Measurements from ENCODE around the gene MDM4. TPM values are rescaled to one million over a fixed set of nuclear protein-coding genes. Genes with fewer than 3 reads are reported as not detected.

MDM4 gene
- total RNA-seq, 1 donor from 2014 or later, result 39.1 TPM

DNA sequence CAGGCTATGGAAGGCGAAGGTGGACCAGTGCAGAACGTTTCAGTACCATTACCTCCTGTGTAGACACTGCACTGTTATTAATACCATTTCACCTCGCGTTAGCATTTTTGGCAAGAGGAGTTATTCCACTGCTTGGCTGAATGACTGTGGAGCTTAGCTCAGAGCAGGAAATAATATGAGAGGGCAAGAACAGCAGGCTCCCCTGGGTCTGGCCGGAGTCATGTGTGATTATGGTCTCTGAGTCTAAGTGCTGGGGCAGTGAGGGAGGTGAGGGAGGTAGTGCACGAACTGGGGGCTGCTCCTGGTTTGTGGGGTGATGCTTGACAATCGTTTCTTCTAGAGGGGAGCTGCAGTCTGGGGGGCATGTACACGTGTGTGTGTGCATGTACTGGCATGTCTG, 82.9 kb downstream of the MDM4 start:
- Mint-ChIP-seq H3K27me3 (ENCODE audit: low read depth) (peaks cover 26% of the 10 kb centered on the region), H3K27ac (ENCODE audit: unreplicated experiment) (no peak overlapping the region), H3K4me1 (ENCODE audit: low read depth) (no peaks in the 10 kb centered on the region), H3K9me3 (ENCODE audit: low read depth) (no peaks in the 10 kb centered on the region), H3K4me3 (ENCODE audit: unreplicated experiment) (no peak overlapping the region), H3K36me3 (ENCODE audit: low read depth) (peaks cover 3% of the 10 kb centered on the region)
- DNase-seq (ENCODE audit: low spot score), result no peak
- TF ChIP-seq, protein P1, sequence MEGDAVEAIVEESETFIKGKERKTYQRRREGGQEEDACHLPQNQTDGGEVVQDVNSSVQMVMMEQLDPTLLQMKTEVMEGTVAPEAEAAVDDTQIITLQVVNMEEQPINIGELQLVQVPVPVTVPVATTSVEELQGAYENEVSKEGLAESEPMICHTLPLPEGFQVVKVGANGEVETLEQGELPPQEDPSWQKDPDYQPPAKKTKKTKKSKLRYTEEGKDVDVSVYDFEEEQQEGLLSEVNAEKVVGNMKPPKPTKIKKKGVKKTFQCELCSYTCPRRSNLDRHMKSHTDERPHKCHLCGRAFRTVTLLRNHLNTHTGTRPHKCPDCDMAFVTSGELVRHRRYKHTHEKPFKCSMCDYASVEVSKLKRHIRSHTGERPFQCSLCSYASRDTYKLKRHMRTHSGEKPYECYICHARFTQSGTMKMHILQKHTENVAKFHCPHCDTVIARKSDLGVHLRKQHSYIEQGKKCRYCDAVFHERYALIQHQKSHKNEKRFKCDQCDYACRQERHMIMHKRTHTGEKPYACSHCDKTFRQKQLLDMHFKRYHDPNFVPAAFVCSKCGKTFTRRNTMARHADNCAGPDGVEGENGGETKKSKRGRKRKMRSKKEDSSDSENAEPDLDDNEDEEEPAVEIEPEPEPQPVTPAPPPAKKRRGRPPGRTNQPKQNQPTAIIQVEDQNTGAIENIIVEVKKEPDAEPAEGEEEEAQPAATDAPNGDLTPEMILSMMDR (IDR thresholded peaks at IDR 0.05), result no peak

DNA sequence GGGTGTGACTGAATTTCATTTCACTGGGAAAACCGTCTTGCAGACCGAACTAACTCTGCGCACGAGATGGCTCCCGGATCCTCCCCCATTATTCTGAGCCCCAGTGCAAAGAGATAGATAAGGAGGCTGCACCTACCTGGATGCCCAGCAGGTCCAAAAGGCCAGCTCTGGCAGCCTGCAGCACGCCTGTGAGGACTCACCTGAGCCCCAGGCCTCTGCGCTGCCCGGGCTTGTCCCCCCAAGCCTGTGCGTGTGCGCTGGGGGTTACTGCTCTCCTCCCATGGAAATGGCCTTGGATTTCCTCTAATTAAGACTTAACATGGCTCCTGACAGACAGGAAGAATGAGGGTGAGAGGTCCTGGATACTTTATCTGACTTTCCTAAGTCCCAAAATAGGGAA, 83.4 kb downstream of the MDM4 start:
- TF ChIP-seq, protein P1 (IDR thresholded peaks at IDR 0.05), result no peak
- no peak for DNase-seq (ENCODE audit: low spot score)
- H3K27ac Mint-ChIP-seq (ENCODE audit: unreplicated experiment), result no peak overlapping the region
- peaks cover 3% of the 10 kb centered on the region for H3K36me3 Mint-ChIP-seq (ENCODE audit: low read depth)
- peaks cover 29% of the 10 kb centered on the region for H3K27me3 Mint-ChIP-seq (ENCODE audit: low read depth)
- H3K4me3 Mint-ChIP-seq (ENCODE audit: unreplicated experiment), result no peak overlapping the region
- no peaks in the 10 kb centered on the region for H3K9me3 Mint-ChIP-seq (ENCODE audit: low read depth)
- H3K4me1 Mint-ChIP-seq (ENCODE audit: low read depth), result no peaks in the 10 kb centered on the region

DNA sequence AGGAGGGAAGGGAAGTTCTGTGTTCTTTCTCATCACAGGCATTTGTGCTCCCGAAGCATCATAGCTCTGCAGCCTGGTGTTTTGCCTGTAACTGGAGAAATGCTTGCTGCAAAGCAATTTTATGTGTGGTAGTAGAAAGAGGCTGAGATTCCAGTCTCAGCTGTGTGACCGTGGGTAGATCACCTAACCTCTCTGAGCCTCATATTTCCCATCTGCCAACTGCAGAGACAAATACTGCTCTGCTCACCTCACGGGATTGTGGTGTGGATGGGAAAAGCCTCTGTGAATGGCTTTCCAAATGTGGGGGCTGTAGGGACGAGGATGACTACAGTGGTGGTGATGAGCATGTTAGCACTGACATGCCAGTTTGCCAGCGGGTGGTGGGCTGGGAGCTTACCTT, 84.0 kb downstream of the MDM4 start:
- Mint-ChIP-seq H3K4me1 (ENCODE audit: low read depth) (no peaks in the 10 kb centered on the region), H3K27ac (ENCODE audit: unreplicated experiment) (no peak overlapping the region), H3K9me3 (ENCODE audit: low read depth) (no peaks in the 10 kb centered on the region), H3K36me3 (ENCODE audit: low read depth) (peaks cover 3% of the 10 kb centered on the region), H3K4me3 (ENCODE audit: unreplicated experiment) (no peak overlapping the region), H3K27me3 (ENCODE audit: low read depth) (peaks cover 29% of the 10 kb centered on the region)
- DNase-seq (ENCODE audit: low spot score), result no peak
- TF ChIP-seq, protein P1 (IDR thresholded peaks at IDR 0.05), result no peak

DNA sequence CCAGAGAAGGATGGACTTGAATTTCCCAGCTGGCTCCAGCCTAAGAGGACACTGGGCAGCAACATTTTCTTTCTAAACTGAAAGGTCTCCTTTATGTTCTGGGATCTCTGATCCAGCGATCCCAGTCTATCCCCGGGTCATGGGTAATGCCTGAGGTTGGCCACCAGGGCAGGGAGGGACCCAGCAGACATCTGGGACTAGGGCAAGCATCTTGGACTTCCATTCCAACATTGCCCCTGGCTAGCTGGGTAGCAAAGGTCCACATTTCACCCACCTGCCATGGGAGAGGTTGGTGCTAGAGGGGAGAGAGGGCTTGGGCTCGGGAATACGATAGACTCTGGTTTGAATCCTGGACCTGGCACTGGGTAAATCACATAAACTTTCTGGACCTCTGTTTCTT, 84.8 kb downstream of the MDM4 start:
- no peaks in the 10 kb centered on the region for H3K9me3 Mint-ChIP-seq (ENCODE audit: low read depth)
- no peak overlapping the region for H3K4me3 Mint-ChIP-seq (ENCODE audit: unreplicated experiment)
- H3K27me3 Mint-ChIP-seq (ENCODE audit: low read depth), result peaks cover 31% of the 10 kb centered on the region
- no peak for DNase-seq (ENCODE audit: low spot score)
- H3K4me1 Mint-ChIP-seq (ENCODE audit: low read depth), result no peaks in the 10 kb centered on the region
- TF ChIP-seq, protein P1 (IDR thresholded peaks at IDR 0.05), result no peak
- H3K36me3 Mint-ChIP-seq (ENCODE audit: low read depth), result peaks cover 3% of the 10 kb centered on the region
- H3K27ac Mint-ChIP-seq (ENCODE audit: unreplicated experiment), result no peak overlapping the region

DNA sequence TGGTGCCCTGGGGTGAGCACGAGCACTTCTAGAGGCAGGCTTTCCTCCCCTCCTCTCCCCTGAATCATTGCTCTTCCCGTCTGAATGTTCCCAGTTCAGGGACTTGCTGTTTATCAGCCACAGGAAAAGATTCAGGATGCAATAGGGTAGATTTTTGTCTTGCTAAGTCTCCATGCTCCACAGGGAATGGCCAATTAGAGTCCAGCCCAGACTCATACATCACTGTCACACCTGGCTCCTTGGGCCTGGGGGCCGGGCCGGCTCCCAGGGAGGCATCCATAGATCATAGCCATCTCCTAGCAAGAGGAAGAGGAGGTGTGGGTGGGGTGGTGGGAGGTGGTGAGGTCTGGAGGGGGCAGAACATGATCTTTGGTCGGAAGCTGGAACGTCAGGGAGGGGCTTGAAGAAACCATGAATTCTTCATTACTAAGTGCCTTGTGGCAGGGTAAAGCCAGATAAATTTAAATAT, 85.9 kb downstream of the MDM4 start:
- H3K27ac Mint-ChIP-seq (ENCODE audit: unreplicated experiment), result no peak overlapping the region
- no peaks in the 10 kb centered on the region for H3K4me1 Mint-ChIP-seq (ENCODE audit: low read depth)
- TF ChIP-seq, protein P1 (IDR thresholded peaks at IDR 0.05), result no peak

More for the DNA sequence above, 85.9 kb downstream of the MDM4 start:
- Mint-ChIP-seq H3K9me3 (ENCODE audit: low read depth) (no peaks in the 10 kb centered on the region), H3K27me3 (ENCODE audit: low read depth) (peaks cover 40% of the 10 kb centered on the region), H3K36me3 (ENCODE audit: low read depth) (peaks cover 3% of the 10 kb centered on the region), H3K4me3 (ENCODE audit: unreplicated experiment) (no peak overlapping the region)
- DNase-seq (ENCODE audit: low spot score), result no peak
